Immature natural killer cell (primary cell): Measurements from ENCODE around the gene HINT3. TPM values are rescaled to one million over a fixed set of nuclear protein-coding genes. Genes with fewer than 3 reads are reported as not detected.

ENCODE experiments used
- DNase-seq, 3 donors: peaks; one replicate each; pipeline ENCODE4 v3.0.0; 2022; ENCODE audit warnings: mixed read lengths in 1 of 3
- H3K27ac Mint-ChIP-seq, 6 donors: one replicate each; pipeline ENCODE4 v1.8.0; 2020; ENCODE audit warnings: mixed read lengths in 6 of 6, mild to moderate bottlenecking in 5 of 6, inconsistent platforms in 4 of 6, moderate library complexity in 3 of 6
- H3K27me3 Mint-ChIP-seq, 3 donors: one replicate each; pipeline ENCODE4 v1.8.0; 2020 to 2021; ENCODE audit warnings: low read depth in 3 of 3, mild to moderate bottlenecking in 3 of 3, mixed read lengths in 3 of 3, moderate library complexity in 3 of 3, inconsistent platforms in 1 of 3
- H3K36me3 Mint-ChIP-seq, 3 donors: one replicate each; pipeline ENCODE4 v1.8.0; 2020; ENCODE audit warnings: mixed read lengths in 3 of 3, inconsistent platforms in 2 of 3, mild to moderate bottlenecking in 2 of 3
- H3K4me1 Mint-ChIP-seq, 2 donors: one replicate each; pipeline ENCODE4 v1.8.0; 2020; ENCODE audit warnings: inconsistent platforms in 2 of 2, mild to moderate bottlenecking in 2 of 2, mixed read lengths in 2 of 2, moderate library complexity in 1 of 2
- H3K4me3 Mint-ChIP-seq, 5 donors: one replicate each; pipeline ENCODE4 v1.8.0; 2020; ENCODE audit warnings: mild to moderate bottlenecking in 5 of 5, mixed read lengths in 5 of 5, inconsistent platforms in 3 of 5, moderate library complexity in 3 of 5
- H3K9me3 Mint-ChIP-seq, 6 donors: one replicate each; pipeline ENCODE4 v1.8.0; 2020; ENCODE audit warnings: mild to moderate bottlenecking in 6 of 6, mixed read lengths in 6 of 6, inconsistent platforms in 4 of 6, moderate library complexity in 3 of 6
- polyA plus RNA-seq, 3 donors: library from polyadenylated mRNA; unstranded; fragments of 300-500 nt; fragmentation: Illumina TruSeq; gene quantifications; one replicate each; pipeline ENCODE4 v1.2.3, GENCODE V29; 2021

HINT3 gene
- polyA plus RNA-seq, 3 donors from 2014 or later = 3.7 to 10.3 (median 6.6) TPM

DNA sequence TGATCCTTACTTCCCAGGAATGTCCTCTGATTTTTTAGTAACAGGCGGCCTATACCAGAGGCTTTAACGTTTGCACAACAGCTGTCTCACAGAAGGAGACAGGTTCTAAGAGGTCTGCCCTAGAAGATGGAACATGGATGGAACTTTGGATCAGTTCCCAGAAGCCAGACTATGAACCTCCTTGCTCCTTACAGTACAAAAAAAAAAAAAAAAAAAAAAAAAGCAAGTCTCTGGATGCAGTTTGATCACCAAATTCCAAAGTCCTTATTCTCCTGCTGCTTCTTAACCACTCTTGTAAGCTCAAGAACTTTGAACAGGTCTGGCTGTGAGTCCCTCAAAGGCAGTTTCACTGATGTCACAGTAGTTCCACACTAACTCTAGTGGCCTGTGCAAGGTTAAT lies 27.7 kb downstream of the HINT3 start:
- H3K4me3 Mint-ChIP-seq = no peak overlapping the region
- H3K27ac Mint-ChIP-seq = no peak overlapping the region
- no peaks in the 10 kb centered on the region for H3K27me3 Mint-ChIP-seq
- H3K4me1 Mint-ChIP-seq = no peaks in the 10 kb centered on the region
- no peak for DNase-seq
- H3K9me3 Mint-ChIP-seq = no peaks in the 10 kb centered on the region
- no peaks in the 10 kb centered on the region for H3K36me3 Mint-ChIP-seq

GRCh38 chr6:125985522-125985921 lies 29.0 kb downstream of the HINT3 start:
- Mint-ChIP-seq H3K27me3 (no peaks in the 10 kb centered on the region), H3K9me3 (no peaks in the 10 kb centered on the region), H3K27ac (no peak overlapping the region), H3K4me3 (peak overlapping the region in 4 of 5 donors; percentile 3 to 42 (median 29)), H3K36me3 (no peaks in the 10 kb centered on the region), H3K4me1 (peaks cover 0 to 5% of the 10 kb centered on the region in 2 donors)
- no peak for DNase-seq

DNA sequence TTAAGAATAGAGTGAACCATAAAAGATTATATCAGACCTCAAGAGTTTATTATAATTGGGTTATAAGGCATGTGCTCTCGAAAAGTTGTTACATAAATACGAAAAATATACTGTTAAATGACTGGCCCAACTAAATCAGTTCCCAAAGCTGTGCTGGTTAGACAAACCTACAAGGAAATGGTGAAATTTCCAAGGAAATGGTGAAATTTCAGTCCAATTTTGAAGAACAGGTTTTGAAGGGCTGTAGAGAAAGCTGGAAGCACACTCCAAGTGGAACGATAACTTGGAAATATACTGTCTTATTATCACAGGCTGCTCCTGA lies 29.4 kb downstream of the HINT3 start:
- H3K27me3 Mint-ChIP-seq = no peaks in the 10 kb centered on the region
- DNase-seq = no peak

GRCh38 chr6:125986301-125987025 lies 29.9 kb downstream of the HINT3 start, which contains the start of gene TRMT11:
Gene TRMT11, plus strand, starts transcription at chr6:125986540. Its CDS starts 11 bp downstream, at chr6:125986551.
- H3K4me3 Mint-ChIP-seq = peak within 1 kb of the TSS in 4 of 5 donors; percentile 3 to 42 (median 29)
- peaks cover 0 to 5% of the 10 kb centered on the region in 2 donors for H3K4me1 Mint-ChIP-seq
- H3K9me3 Mint-ChIP-seq = no peaks in the 10 kb centered on the region
- H3K36me3 Mint-ChIP-seq = no peaks in the 10 kb centered on the region
- DNase-seq = peak; percentile 73 to 77 (median 73)
- H3K27ac Mint-ChIP-seq = no peak within 1 kb of the TSS
- no peaks in the 10 kb centered on the region for H3K27me3 Mint-ChIP-seq

More for the DNA sequence above, 29.4 kb downstream of the HINT3 start:
- H3K27ac Mint-ChIP-seq = no peak overlapping the region
- H3K9me3 Mint-ChIP-seq = no peaks in the 10 kb centered on the region
- H3K36me3 Mint-ChIP-seq = no peaks in the 10 kb centered on the region
- H3K4me1 Mint-ChIP-seq = peaks cover 0 to 5% of the 10 kb centered on the region in 2 donors
- H3K4me3 Mint-ChIP-seq = no peak overlapping the region

DNA sequence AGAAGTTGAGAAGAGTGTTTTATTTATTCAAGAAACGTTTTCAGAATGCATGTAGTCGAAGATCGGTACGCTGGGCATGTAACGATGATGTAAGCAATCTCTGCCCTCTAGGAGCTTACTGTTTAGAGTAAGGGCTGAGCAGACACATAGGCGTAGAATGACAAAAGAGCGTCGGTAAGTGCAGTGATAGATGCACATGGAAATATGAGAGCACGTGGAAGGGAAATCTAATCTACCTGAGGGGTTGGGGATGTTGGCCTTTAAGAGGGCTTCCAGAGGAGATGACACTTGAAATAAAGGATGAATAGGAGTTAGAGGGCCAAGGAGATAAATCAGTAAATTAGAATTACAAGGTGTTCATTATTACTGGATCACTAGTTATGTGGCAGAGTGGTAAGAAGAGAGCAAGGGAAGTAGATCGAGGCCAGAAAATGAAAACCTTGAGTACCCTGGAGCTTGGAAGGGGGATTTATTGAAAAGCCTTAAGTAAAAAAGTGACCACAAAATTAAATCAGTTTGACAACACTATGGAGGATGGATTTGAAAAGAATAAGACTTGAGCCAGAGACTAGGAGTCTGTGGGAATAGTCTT lies 30.6 kb downstream of the HINT3 start:
- Mint-ChIP-seq H3K27ac (no peak overlapping the region), H3K27me3 (no peaks in the 10 kb centered on the region), H3K9me3 (no peaks in the 10 kb centered on the region), H3K36me3 (no peaks in the 10 kb centered on the region), H3K4me3 (no peak overlapping the region), H3K4me1 (peaks cover 0 to 5% of the 10 kb centered on the region in 2 donors)
- no peak for DNase-seq

GRCh38 chr6:125988280-125988679 lies 31.7 kb downstream of the HINT3 start:
- H3K27ac Mint-ChIP-seq = no peak overlapping the region
- no peaks in the 10 kb centered on the region for H3K27me3 Mint-ChIP-seq
- no peaks in the 10 kb centered on the region for H3K9me3 Mint-ChIP-seq
- no peak for DNase-seq
- H3K36me3 Mint-ChIP-seq = no peaks in the 10 kb centered on the region
- H3K4me3 Mint-ChIP-seq = no peak overlapping the region
- peaks cover 0 to 5% of the 10 kb centered on the region in 2 donors for H3K4me1 Mint-ChIP-seq

DNA sequence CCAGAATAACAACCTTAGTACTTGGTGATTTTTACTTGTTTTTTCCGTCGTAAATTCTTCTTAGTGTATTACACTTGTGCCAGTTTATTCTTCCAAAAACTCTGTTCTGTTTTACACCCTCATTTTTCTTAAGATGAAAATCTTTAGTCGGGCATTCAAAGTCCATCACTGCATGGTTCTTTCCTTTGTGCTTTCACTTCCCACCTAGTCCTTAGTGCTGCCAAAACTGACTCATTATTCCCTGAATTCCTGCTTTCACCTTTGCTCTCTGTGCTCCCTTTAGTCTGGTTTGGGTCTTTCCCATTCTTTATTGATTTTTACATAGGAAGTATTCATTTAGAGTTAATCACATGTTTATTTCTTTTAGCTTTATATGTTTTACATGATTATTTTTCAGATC lies 33.1 kb downstream of the HINT3 start:
- Mint-ChIP-seq H3K9me3 (no peaks in the 10 kb centered on the region), H3K27ac (no peak overlapping the region), H3K4me3 (no peak overlapping the region), H3K36me3 (no peaks in the 10 kb centered on the region), H3K27me3 (no peaks in the 10 kb centered on the region), H3K4me1 (peaks cover 0 to 5% of the 10 kb centered on the region in 2 donors)
- no peak for DNase-seq

GRCh38 chr6:125991653-125992052 lies 35.1 kb downstream of the HINT3 start:
- Mint-ChIP-seq H3K9me3 (no peaks in the 10 kb centered on the region), H3K4me3 (no peak overlapping the region), H3K27ac (no peak overlapping the region), H3K4me1 (peaks cover 5 to 14% of the 10 kb centered on the region in 2 donors), H3K27me3 (no peaks in the 10 kb centered on the region), H3K36me3 (no peaks in the 10 kb centered on the region)
- no peak for DNase-seq

GRCh38 chr6:125994670-125995488 lies 38.3 kb downstream of the HINT3 start:
- Mint-ChIP-seq H3K27ac (peak overlapping the region in 1 of 6 donors; percentile 49), H3K4me1 (peaks cover 5 to 11% of the 10 kb centered on the region in 2 donors), H3K9me3 (no peaks in the 10 kb centered on the region), H3K4me3 (no peak overlapping the region), H3K27me3 (no peaks in the 10 kb centered on the region), H3K36me3 (peaks cover 4 to 18% (median 5%) of the 10 kb centered on the region in 3 donors)
- no peak for DNase-seq

DNA sequence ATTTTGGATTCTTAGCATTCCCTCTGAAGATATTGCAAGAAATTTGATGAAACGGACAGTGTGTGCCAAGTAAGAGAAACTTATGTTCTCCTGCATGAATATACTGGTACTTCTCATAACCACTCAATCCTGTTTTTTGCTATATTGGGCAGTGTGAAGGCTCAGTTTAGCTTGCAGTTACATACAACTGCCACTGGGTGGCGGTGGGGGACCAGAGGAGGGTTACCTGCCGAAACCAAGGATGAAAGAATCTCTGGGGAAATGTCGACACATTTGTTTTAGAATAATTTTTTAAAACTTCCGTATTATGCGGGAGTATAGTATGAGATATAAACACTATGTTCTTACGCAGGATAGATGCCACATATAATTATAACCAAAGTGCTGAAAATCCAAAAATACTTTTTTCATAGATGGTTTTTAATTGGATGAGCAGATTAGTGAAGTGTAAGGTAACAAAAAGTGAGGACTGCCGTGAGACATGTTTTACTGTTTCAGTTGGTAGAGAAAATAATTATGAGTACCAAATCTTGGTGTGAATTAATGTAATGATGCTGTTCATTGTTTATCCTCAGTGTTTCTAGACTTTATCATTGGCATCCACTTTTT lies 39.5 kb downstream of the HINT3 start:
- Mint-ChIP-seq H3K27ac (peak overlapping the region in 2 of 6 donors; percentile 60 to 68), H3K4me3 (peak overlapping the region; percentile 40 to 84 (median 67)), H3K9me3 (no peaks in the 10 kb centered on the region), H3K4me1 (peaks cover 5 to 9% of the 10 kb centered on the region in 2 donors), H3K27me3 (no peaks in the 10 kb centered on the region), H3K36me3 (peaks cover 4 to 27% (median 5%) of the 10 kb centered on the region in 3 donors)
- DNase-seq = peak; percentile 56 to 61 (median 61)

- H3K9me3 Mint-ChIP-seq = no peaks in the 10 kb centered on the region
- no peak overlapping the region for H3K27ac Mint-ChIP-seq
- peaks cover 5 to 49% (median 11%) of the 10 kb centered on the region in 3 donors for H3K36me3 Mint-ChIP-seq
- peaks cover 8 to 9% of the 10 kb centered on the region in 2 donors for H3K4me1 Mint-ChIP-seq
- DNase-seq = no peak
- no peaks in the 10 kb centered on the region for H3K27me3 Mint-ChIP-seq
- H3K4me3 Mint-ChIP-seq = no peak overlapping the region
Measured at GRCh38 chr6:126002755-126003679, 46.4 kb downstream of the HINT3 start.

DNA sequence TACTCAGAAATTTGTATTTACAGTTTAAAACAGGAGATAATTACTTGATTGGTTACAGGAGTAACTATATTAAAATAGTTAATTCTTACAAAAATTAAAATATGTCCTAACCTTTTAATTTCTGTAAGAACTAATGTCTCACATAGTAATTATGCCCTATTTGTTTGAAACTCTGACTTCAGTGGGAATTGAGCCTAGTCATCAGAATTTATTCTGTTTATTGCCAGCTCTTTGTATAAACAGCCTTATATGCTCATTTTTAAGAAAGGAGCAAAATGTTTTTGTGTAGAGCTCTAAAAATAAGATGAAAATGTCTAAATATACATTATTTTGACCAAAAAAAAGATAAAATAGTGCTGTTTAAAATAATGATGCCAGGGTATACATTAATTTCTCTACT lies 51.2 kb downstream of the HINT3 start:
- no peaks in the 10 kb centered on the region for H3K9me3 Mint-ChIP-seq
- H3K27ac Mint-ChIP-seq = no peak overlapping the region
- no peaks in the 10 kb centered on the region for H3K27me3 Mint-ChIP-seq
- no peak overlapping the region for H3K4me3 Mint-ChIP-seq
- H3K4me1 Mint-ChIP-seq = peaks cover 3 to 5% of the 10 kb centered on the region in 2 donors
- no peak for DNase-seq
- H3K36me3 Mint-ChIP-seq = peaks cover 17 to 41% (median 24%) of the 10 kb centered on the region in 3 donors

GRCh38 chr6:126010040-126010439 lies 53.5 kb downstream of the HINT3 start:
- Mint-ChIP-seq H3K4me1 (no peaks in the 10 kb centered on the region), H3K27me3 (no peaks in the 10 kb centered on the region), H3K9me3 (no peaks in the 10 kb centered on the region), H3K4me3 (no peak overlapping the region), H3K27ac (peak overlapping the region in 1 of 6 donors; percentile 10), H3K36me3 (peaks cover 26 to 43% (median 30%) of the 10 kb centered on the region in 3 donors)
- DNase-seq = no peak
